NCI-H82 (cell line): ENCODE measurements around the gene RPS6KB2.

Experiments
- DNase-seq: peaks from one replicate; lab custom pipeline; 2025; lab: John Stamatoyannopoulos, UW

The RPS6KB2 gene

GRCh38 chr11:67429722-67430121 is 1.4 kb downstream of the RPS6KB2 start:
- no peak for DNase-seq

- no peak for DNase-seq
Observed at GRCh38 chr11:67431346-67432249, 3.3 kb downstream of the RPS6KB2 start.

GRCh38 chr11:67432655-67433349 is 4.5 kb downstream of the RPS6KB2 start:
- DNase-seq = no peak

- no peak for DNase-seq
Observed at GRCh38 chr11:67433536-67434394, 5.5 kb downstream of the RPS6KB2 start.

- DNase-seq = no peak
Observed at GRCh38 chr11:67434395-67434881, 6.1 kb downstream of the RPS6KB2 start.

DNA sequence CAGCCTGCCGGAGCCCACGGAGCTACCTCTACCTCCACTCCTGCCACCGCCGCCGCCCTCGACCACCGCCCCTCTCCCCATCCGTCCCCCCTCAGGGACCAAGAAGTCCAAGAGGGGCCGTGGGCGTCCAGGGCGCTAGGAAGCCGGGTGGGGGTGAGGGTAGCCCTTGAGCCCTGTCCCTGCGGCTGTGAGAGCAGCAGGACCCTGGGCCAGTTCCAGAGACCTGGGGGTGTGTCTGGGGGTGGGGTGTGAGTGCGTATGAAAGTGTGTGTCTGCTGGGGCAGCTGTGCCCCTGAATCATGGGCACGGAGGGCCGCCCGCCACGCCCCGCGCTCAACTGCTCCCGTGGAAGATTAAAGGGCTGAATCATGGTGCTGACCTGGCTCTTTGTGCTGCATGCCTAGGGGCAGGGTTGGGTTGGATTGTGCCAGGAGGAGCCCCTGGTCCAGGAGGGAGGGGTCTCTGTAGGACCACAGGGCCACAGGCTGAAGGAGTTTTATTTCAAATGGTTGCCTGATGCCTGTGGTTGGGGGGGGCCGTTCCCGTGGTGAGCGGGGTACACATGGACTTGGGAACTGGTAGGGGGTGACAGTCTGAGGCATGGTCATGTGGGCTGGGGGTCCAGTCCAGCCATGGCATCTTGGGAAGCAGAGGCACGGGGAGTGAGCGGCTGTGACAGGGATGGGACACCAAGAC is 6.9 kb downstream of the RPS6KB2 start:
- no peak for DNase-seq

- no peak for DNase-seq
Observed at GRCh38 chr11:67435727-67436458, 7.6 kb downstream of the RPS6KB2 start.

DNA sequence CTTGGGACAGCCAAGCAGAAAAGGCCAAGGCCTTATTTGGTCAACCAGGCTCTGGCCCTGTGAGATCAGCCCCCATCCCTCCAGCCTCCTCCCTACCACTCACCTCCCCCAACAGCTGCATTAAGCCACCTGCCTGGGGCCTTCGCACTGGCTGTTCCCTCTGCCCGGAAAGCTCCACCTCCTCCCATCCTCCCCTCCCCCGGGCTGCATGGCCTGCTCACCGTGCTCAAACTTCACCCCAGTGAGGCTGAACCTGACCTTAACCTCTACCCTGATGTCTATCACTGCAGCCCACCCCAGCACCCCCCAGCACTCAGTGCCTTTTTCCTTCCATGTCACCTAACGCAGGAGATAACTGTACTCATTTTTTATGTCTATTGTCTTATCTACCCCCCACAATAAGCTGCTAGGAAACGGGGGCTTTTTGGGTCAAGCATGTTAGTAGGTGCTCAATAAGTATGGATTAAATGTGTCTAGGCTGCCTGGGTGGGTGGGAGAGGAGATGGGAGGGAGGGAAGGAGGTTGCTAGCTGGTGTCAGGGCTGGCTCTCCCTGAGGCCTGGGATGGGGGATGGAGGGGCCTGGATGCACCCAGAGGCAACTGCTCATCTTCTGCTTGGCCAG is 8.3 kb downstream of the RPS6KB2 start:
- peak; percentile 38 for DNase-seq

- no peak for DNase-seq
Observed at GRCh38 chr11:67437082-67437808, 9.0 kb downstream of the RPS6KB2 start, which contains the start of gene PTPRCAP. TSS of gene PTPRCAP (minus strand) at chr11:67437682. CDS start at chr11:67437619, 63 bp downstream.

DNA sequence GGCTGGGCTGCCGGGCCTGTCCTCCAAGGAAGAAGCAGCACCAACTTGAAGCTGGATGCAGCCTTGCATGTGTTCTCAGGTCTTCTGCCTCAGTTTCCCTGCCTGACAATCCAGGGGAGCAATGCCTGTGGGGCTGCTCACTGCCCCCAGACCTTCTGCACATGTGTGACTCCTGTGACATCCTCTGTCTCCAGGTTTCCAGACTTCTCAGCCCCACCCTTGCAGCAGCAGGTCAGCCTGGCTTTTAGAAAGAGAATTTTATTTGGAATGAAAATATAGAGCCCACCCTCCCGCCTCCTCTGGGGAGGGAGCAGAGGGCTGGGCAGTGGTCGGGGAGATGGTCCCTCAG is 9.5 kb downstream of the RPS6KB2 start:
- DNase-seq = no peak

DNA sequence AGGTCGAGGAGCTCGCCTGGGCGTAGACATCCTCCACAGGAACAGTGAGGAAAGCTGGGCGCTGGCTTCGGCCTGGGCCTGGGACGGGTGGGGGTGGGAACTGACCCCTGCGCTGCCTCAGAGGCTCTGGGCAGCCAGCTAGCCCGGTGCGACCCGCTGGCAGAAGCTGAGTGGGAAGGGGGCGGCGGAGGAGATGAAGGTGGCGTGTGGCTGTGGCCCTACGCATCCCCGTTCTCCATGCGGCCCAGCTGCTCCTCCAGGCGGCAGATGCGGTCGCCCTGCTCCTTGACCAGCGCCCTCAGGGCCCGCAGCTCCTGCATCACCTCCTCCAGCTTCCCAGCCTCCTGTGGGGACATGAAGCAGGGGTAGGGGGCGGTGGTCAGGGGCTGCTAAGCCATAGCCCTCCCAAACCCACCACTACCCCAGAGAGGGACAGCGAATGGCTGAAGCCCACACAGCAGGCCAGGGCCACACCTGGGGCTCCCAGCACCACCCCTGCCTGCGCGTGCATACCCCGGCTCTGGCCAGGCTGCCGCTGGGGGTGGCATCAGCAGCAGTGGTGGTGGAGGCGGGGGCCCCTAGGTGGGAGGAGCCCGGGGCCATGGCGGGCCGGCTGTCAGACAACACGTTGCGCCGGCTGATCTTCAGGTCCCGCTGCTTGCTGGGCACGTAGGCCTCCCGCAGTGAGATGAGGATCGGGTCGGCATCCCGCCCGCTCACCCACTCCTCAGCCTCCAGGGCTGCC is 10.0 kb downstream of the RPS6KB2 start:
- no peak for DNase-seq

DNA sequence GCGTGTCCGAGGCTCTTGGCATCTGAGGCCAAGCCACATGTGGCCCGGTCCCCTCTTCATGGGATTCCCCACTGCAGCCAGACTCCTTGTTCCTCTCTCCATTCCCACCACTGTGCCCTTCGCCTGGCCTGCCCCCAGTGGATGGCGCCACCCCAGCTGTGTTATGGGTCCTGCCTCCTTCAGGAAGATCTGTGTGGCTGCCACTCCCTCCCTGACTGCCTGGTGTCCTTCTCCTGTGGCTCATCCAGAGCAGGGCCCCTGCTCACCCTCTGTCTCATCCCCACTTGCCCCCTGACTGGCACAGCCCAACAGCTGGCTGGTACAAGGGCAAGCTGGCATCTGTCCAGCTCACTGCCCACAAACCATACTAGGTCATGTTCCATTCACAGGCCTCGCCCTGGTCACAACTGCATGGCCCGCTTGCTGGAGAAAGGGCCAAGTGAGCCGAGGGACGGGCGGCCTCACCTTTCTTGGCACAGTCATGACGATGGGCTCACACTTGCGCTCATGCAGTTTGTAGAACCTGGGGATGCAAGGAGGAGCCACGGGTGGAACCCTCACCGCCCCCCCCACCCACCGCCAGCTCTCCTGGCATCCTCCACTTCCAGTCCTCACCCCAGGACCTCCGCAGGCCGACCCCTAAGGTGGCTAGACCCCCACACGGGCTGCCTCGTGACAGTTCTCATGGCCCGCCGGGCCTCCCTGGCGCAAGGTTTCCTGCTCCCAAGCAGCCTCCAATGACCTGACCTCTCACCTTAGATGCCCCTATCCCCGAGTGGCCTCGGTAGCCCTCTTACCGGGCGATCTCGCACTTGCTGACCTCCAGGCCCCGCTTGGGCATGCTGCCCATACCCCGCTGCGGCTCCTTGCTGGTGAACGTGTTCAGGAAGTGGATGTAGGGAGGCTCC is 11.3 kb downstream of the RPS6KB2 start:
- DNase-seq = peak; percentile 28

DNA sequence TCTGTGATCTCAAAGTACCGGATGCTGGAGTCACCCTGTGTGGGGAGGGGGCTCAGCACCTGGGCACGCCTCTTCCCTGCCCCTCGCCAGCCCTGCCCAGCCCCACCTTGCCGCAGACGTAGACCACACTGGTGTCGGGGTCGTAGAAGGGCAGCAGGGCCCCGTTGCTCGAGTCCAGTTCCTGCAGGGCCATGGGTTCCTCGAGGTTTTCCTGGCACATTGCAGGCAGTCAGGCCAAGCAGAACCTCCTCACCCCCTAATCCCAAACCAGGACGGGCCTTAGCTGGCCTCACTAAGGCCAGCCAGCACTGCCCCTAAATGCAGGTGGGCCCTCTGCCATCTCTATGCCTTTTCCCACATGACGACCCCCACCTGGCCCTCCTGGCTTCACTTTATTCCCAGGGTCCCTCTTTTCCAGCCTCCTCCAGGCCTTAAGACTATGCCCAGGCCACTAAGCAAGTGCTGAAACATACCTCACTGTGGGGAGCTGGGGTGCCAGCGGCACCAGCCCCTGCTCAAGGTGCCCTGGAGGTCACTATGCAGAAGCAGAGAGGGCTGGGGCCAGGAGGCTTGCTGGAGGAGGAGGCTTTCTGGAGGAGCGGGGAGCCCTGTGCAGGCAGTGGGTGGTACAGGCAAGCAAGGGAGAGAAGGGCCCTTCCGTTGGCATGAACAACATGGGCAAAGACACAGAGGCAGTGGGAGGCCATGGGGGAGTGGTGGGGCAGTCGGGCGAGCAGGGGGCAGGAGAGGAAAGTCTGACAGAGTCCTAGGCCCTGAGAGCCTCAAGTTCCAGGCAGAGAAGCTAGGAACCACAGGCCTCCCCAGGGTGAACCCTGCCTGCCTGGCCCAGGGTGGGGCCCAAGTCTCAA is 12.2 kb downstream of the RPS6KB2 start:
- DNase-seq = no peak

GRCh38 chr11:67441098-67441563 is 12.8 kb downstream of the RPS6KB2 start:
- no peak for DNase-seq

- DNase-seq = no peak
Observed at GRCh38 chr11:67441731-67442351, 13.5 kb downstream of the RPS6KB2 start.
